ENCODE data around the gene ASGR2. TPM values are rescaled to one million over a fixed set of nuclear protein-coding genes. Genes with fewer than 3 reads are reported as not detected.
"Not testable (repeated sequence)": the region's sequence is repeated elsewhere in the genome, so short reads cannot be mapped to it uniquely, and the experiment has no call there.

The ASGR2 gene
- total and polyA plus RNA-seq, 9 donors, result 0.20 to 0.72 (median 0.37) TPM; not detected in 2

- H3K27ac ChIP-seq, result no peak overlapping the region
- no peaks in the 10 kb centered on the region for H3K9me3 ChIP-seq
- DNase-seq, result no peak
- TF ChIP-seq CTCF (IDR thresholded peaks at IDR 0.05) (no peak), EP300 (IDR thresholded peaks at IDR 0.05) (no peak), POLR2A (IDR thresholded peaks at IDR 0.05) (no peak)
- 78 to 84% (median 83%) methylated on average over 13 of the region's 13 CpGs for WGBS, 3 donors
- no peaks in the 10 kb centered on the region for H3K4me1 ChIP-seq (ENCODE audit: insufficient read depth)
- intact Hi-C loops (cut with DNase I), result no loop called here
- H3K4me3 ChIP-seq, result no peak overlapping the region
- H3K27me3 ChIP-seq, result no peaks in the 10 kb centered on the region
- H3K36me3 ChIP-seq, result no peaks in the 10 kb centered on the region
Observed at GRCh38 chr17:7098802-7099459, 15.7 kb downstream of the ASGR2 start.

GRCh38 chr17:7097940-7098339, 16.7 kb downstream of the ASGR2 start:
- no peak for DNase-seq
- no peaks in the 10 kb centered on the region for H3K36me3 ChIP-seq
- no peaks in the 10 kb centered on the region for H3K9me3 ChIP-seq
- intact Hi-C loops (cut with DNase I), result no loop called here
- H3K4me3 ChIP-seq, result no peak overlapping the region
- no peak overlapping the region for H3K27ac ChIP-seq
- TF ChIP-seq POLR2A (IDR thresholded peaks at IDR 0.05), result no peak
- TF ChIP-seq EP300 (IDR thresholded peaks at IDR 0.05), result no peak
- TF ChIP-seq CTCF (IDR thresholded peaks at IDR 0.05), result no peak
- no peaks in the 10 kb centered on the region for H3K27me3 ChIP-seq
- WGBS, 3 donors, result 55 to 70% (median 56%) methylated on average over 5 of the region's 5 CpGs
- no peaks in the 10 kb centered on the region for H3K4me1 ChIP-seq (ENCODE audit: insufficient read depth)

GRCh38 chr17:7095625-7096024, 19.0 kb downstream of the ASGR2 start:
- TF ChIP-seq CTCF (IDR thresholded peaks at IDR 0.05) (no peak), POLR2A (IDR thresholded peaks at IDR 0.05) (no peak), EP300 (IDR thresholded peaks at IDR 0.05) (no peak)
- WGBS, 3 donors, result 89 to 95% (median 93%) methylated on average over 1 of the region's 1 CpG

GRCh38 chr17:7094652-7095019, 20.0 kb downstream of the ASGR2 start:
- H3K9me3 ChIP-seq, result peaks cover 0 to 3% of the 10 kb centered on the region in 2 donors
- intact Hi-C loops (cut with DNase I), result no loop called here
- no peak overlapping the region for H3K27ac ChIP-seq
- no peaks in the 10 kb centered on the region for H3K36me3 ChIP-seq
- 77 to 80% (median 77%) methylated on average over 10 of the region's 10 CpGs for WGBS, 3 donors
- TF ChIP-seq EP300 (IDR thresholded peaks at IDR 0.05), result no peak
- no peak for TF ChIP-seq POLR2A (IDR thresholded peaks at IDR 0.05)
- TF ChIP-seq CTCF (IDR thresholded peaks at IDR 0.05), result no peak
- no peaks in the 10 kb centered on the region for H3K27me3 ChIP-seq
- no peak for DNase-seq
- no peak overlapping the region for H3K4me3 ChIP-seq
- no peaks in the 10 kb centered on the region for H3K4me1 ChIP-seq (ENCODE audit: insufficient read depth)

More at GRCh38 chr17:7095625-7096024, 19.0 kb downstream of the ASGR2 start:
- no peaks in the 10 kb centered on the region for H3K36me3 ChIP-seq
- no peak overlapping the region for H3K4me3 ChIP-seq
- H3K27me3 ChIP-seq, result no peaks in the 10 kb centered on the region
- DNase-seq, result no peak
- no peaks in the 10 kb centered on the region for H3K4me1 ChIP-seq (ENCODE audit: insufficient read depth)
- intact Hi-C loops (cut with DNase I), result no loop called here
- H3K27ac ChIP-seq, result no peak overlapping the region
- no peaks in the 10 kb centered on the region for H3K9me3 ChIP-seq

- H3K36me3 ChIP-seq; H3K9me3 ChIP-seq; H3K27me3 ChIP-seq; intact Hi-C loops (cut with DNase I); H3K4me3 ChIP-seq; DNase-seq; H3K27ac ChIP-seq; H3K4me1 ChIP-seq (ENCODE audit: insufficient read depth): not testable (repeated sequence)
- 17 to 32% (median 23%) methylated on average over 22 to 28 of the region's 28 CpGs for WGBS, 3 donors
Observed at GRCh38 chr17:7091311-7092005, 23.2 kb downstream of the ASGR2 start.

- H3K4me3 ChIP-seq; H3K27ac ChIP-seq; H3K4me1 ChIP-seq (ENCODE audit: insufficient read depth); H3K36me3 ChIP-seq; H3K9me3 ChIP-seq; intact Hi-C loops (cut with DNase I); H3K27me3 ChIP-seq; DNase-seq: not testable (repeated sequence)
- 89 to 94% (median 90%) methylated on average over 6 of the region's 6 CpGs for whole genome bisulfite sequencing, 3 donors
Observed at GRCh38 chr17:7089570-7089969, 25.1 kb downstream of the ASGR2 start.

- H3K36me3 ChIP-seq; H3K27ac ChIP-seq; H3K4me1 ChIP-seq (ENCODE audit: insufficient read depth); H3K4me3 ChIP-seq; intact Hi-C loops (cut with DNase I); H3K27me3 ChIP-seq; H3K9me3 ChIP-seq; DNase-seq: not testable (repeated sequence)
- WGBS, 3 donors, result 58 to 67% (median 63%) methylated on average over 4 of the region's 4 CpGs
Observed at GRCh38 chr17:7088442-7088841, 26.2 kb downstream of the ASGR2 start.

All from ovary (tissue), 9 donors.